Liver (tissue), 9 donors: ENCODE measurements around the gene SPINK1. TPM values are rescaled to one million over a fixed set of nuclear protein-coding genes. Genes with fewer than 3 reads are reported as not detected.
A peak's percentile ranks its signal among the peaks of the same experiment; 100 is the strongest.

Experiments used
- DNase-seq: peaks from one replicate; pipeline ENCODE4 v3.0.0-alpha.2; 2017; ENCODE audit warnings: low spot score
- H3K27ac ChIP-seq, 2 donors: one replicate each; pipeline ENCODE4 v1.7.0; 2013; ENCODE audit warnings: inconsistent platforms in 2 of 2, low read length in 2 of 2, control low read depth in 1 of 2, low read depth in 1 of 2, mild to moderate bottlenecking in 1 of 2
- H3K27me3 ChIP-seq, 4 donors: one replicate each; pipeline versions ENCODE4 v1.6.1 to v1.7.0; 2013; ENCODE audit warnings: low read length in 3 of 4, inconsistent platforms in 1 of 4, mild to moderate bottlenecking in 1 of 4, moderate library complexity in 1 of 4; ENCODE audit not compliant: control insufficient read depth in 4 of 4, insufficient read depth in 4 of 4
- H3K36me3 ChIP-seq, 4 donors: one replicate each; pipeline versions ENCODE4 v1.6.1 to v1.7.0; 2013; ENCODE audit warnings: low read length in 3 of 4, mild to moderate bottlenecking in 3 of 4, low read depth in 1 of 4, moderate library complexity in 1 of 4; ENCODE audit not compliant: control insufficient read depth in 4 of 4, insufficient read depth in 3 of 4
- H3K4me1 ChIP-seq, 4 donors: one replicate each; pipeline versions ENCODE4 v1.6.1 to v1.7.0; 2013; ENCODE audit warnings: low read length in 3 of 4, mild to moderate bottlenecking in 3 of 4, moderate library complexity in 1 of 4; ENCODE audit not compliant: control insufficient read depth in 4 of 4, insufficient read depth in 4 of 4
- H3K4me3 ChIP-seq, 3 donors: one replicate each; pipeline versions ENCODE4 v1.6.1 to v1.7.0; 2013; ENCODE audit warnings: low read length in 3 of 3, control low read depth in 1 of 3, low read depth in 1 of 3, mild to moderate bottlenecking in 1 of 3
- H3K9ac ChIP-seq, 2 donors: one replicate each; pipeline ENCODE4 v1.7.0; 2013; ENCODE audit warnings: low read length in 2 of 2, mild to moderate bottlenecking in 2 of 2, moderate library complexity in 2 of 2, control low read depth in 1 of 2, low read depth in 1 of 2
- H3K9me3 ChIP-seq, 4 donors: one replicate each; pipeline versions ENCODE4 v1.6.1 to v1.7.0; 2013; ENCODE audit warnings: low read length in 3 of 4; ENCODE audit not compliant: control insufficient read depth in 4 of 4
- ATF3 ChIP-seq: IDR thresholded peaks from 2 replicates; pipeline ENCODE4 v1.6.1; 2016; ENCODE audit warnings: antibody characterized with exemption
- CTCF ChIP-seq: fragments of 150-350 bp; IDR thresholded peaks from 2 replicates; pipeline ENCODE4 v1.5.1; 2017; ENCODE audit warnings: improper control_type of control experiment, low read depth, low read length; ENCODE audit not compliant: missing input control
- EGR1 ChIP-seq, 2 donors: IDR thresholded peaks; 2 replicates each; pipeline ENCODE4 v1.6.1; 2016 to 2018; ENCODE audit warnings: antibody characterized with exemption in 2 of 2, low read depth in 2 of 2
- FOXA1 ChIP-seq: IDR thresholded peaks from 2 replicates; pipeline ENCODE4 v1.6.1; 2016; ENCODE audit warnings: antibody characterized with exemption
- FOXA2 ChIP-seq: IDR thresholded peaks from 2 replicates; pipeline ENCODE4 v1.6.1; 2016; ENCODE audit warnings: antibody characterized with exemption
- GABPA ChIP-seq, 2 donors: IDR thresholded peaks in 1 of 2; conservative IDR thresholded peaks in 1 of 2; 2 replicates each; pipeline ENCODE4 v1.6.1; 2016; ENCODE audit warnings: antibody characterized with exemption in 2 of 2, mild to moderate bottlenecking in 1 of 2, moderate library complexity in 1 of 2
- HNF4A ChIP-seq, 2 donors: conservative IDR thresholded peaks; 2 replicates each; pipeline ENCODE4 v1.6.1; 2016; ENCODE audit warnings: antibody characterized with exemption in 2 of 2, mild to moderate bottlenecking in 2 of 2
- HNF4G ChIP-seq: IDR thresholded peaks from 2 replicates; pipeline ENCODE4 v1.6.1; 2016; ENCODE audit warnings: antibody characterized with exemption
- JUND ChIP-seq, 2 donors: IDR thresholded peaks; 2 replicates each; pipeline ENCODE4 v1.6.1; 2016; ENCODE audit warnings: antibody characterized with exemption in 2 of 2
- MAX ChIP-seq: IDR thresholded peaks from 2 replicates; pipeline ENCODE4 v1.6.1; 2016; ENCODE audit warnings: antibody characterized with exemption
- NR2F2 ChIP-seq: IDR thresholded peaks from 2 replicates; pipeline ENCODE4 v1.6.1; 2016; ENCODE audit warnings: antibody characterized with exemption
- RAD21 ChIP-seq, 2 donors: IDR thresholded peaks; 2 replicates each; pipeline ENCODE4 v1.6.1; 2016; ENCODE audit warnings: antibody characterized with exemption in 2 of 2, mild to moderate bottlenecking in 2 of 2
- REST ChIP-seq: IDR thresholded peaks from 2 replicates; pipeline ENCODE4 v1.6.1; 2016; ENCODE audit warnings: antibody characterized with exemption, mild to moderate bottlenecking
- RXRA ChIP-seq, 2 donors: IDR thresholded peaks; 2 replicates each; pipeline ENCODE4 v1.6.1; 2017 to 2018; ENCODE audit warnings: antibody characterized with exemption in 2 of 2, mild to moderate bottlenecking in 1 of 2
- SP1 ChIP-seq: IDR thresholded peaks from 2 replicates; pipeline ENCODE4 v1.6.1; 2018; ENCODE audit warnings: antibody characterized with exemption, mild to moderate bottlenecking
- TAF1 ChIP-seq: conservative IDR thresholded peaks from 2 replicates; pipeline ENCODE4 v1.6.1; 2016; ENCODE audit warnings: antibody characterized with exemption, mild to moderate bottlenecking
- YY1 ChIP-seq: IDR thresholded peaks from 2 replicates; pipeline ENCODE4 v1.6.1; 2016; ENCODE audit warnings: antibody characterized with exemption, mild to moderate bottlenecking
- ZBTB33 ChIP-seq: IDR thresholded peaks from 2 replicates; pipeline ENCODE4 v1.6.1; 2016; ENCODE audit warnings: antibody characterized with exemption
- WGBS: extraction: QIAGEN DNeasy Blood & Tissue Kit; methylation state at CpG from one replicate; pipeline ENCODE4 v1.1.7; 2013; 5-methylcytosine and 5-hydroxymethylcytosine counted together
- polyA plus RNA-seq, 2 donors: library from polyadenylated mRNA; stranded (reverse) in 1 of 2; unstranded in 1 of 2; fragments of 200-250 nt in 1 of 2; fragments of >200 nt in 1 of 2; fragmentation: Nextera tagmentation in 1 of 2; extraction: Ambion mirVana in 1 of 2; gene quantifications; one replicate each; pipeline versions ENCODE4 v1.2.1 to v1.2.3, GENCODE V29; 2013 to 2015
- total RNA-seq, 2 donors: library from RNA; depleted of rRNA; stranded (reverse); fragments of >200 nt; gene quantifications; one replicate each; pipeline ENCODE4 v1.2.3, GENCODE V29; 2014
- donor health status: healthy.
- donor health status: healthy.
- donor health status: healthy.
- donor health status: healthy.
- donor health status: healthy.

SPINK1 gene
- total and polyA plus RNA-seq, 4 donors = 0.33 to 2,026 (median 116) TPM

- Histone ChIP-seq H3K27ac (no peak within 1 kb of the TSS), H3K4me3 (no peak within 1 kb of the TSS), H3K4me1 (peaks cover 0 to 1% (median 0%) of the 10 kb centered on the region in 4 donors), H3K9me3 (no peaks in the 10 kb centered on the region), H3K36me3 (no peaks in the 10 kb centered on the region), H3K27me3 (no peaks in the 10 kb centered on the region), H3K9ac (no peak within 1 kb of the TSS)
- peak; percentile 63 for DNase-seq
- TF ChIP-seq TAF1 (no peak), REST (no peak), MAX (no peak), CTCF (no peak), HNF4A (conservative IDR thresholded peaks at IDR 0.05) (no peak), FOXA2 (no peak), EGR1 (IDR thresholded peaks at IDR 0.05; ENCODE audit: low read depth in 2 of 2) (no peak), JUND (IDR thresholded peaks at IDR 0.05) (no peak), ATF3 (no peak), RAD21 (IDR thresholded peaks at IDR 0.05) (no peak), GABPA (IDR thresholded peaks at IDR 0.05 in 1 of 2, conservative IDR thresholded peaks at IDR 0.05 in 1 of 2) (no peak), YY1 (no peak), HNF4G (no peak), RXRA (IDR thresholded peaks at IDR 0.05) (no peak), FOXA1 (no peak), ZBTB33 (no peak), NR2F2 (no peak), SP1 (no peak)
- 22% methylated on average over 19 of the region's 19 CpGs for WGBS
Measured at GRCh38 chr5:147782110-147783028, 49.1 kb downstream of the SPINK1 start, which contains the start of gene JAKMIP2. TSS of gene JAKMIP2 (minus strand) at chr5:147782728. CDS start at chr5:147671806, 110,922 bp downstream.
